Hepatocyte (in vitro differentiated cells): ENCODE data around the gene LRMDA. TPM values are rescaled to one million over a fixed set of nuclear protein-coding genes. Genes with fewer than 3 reads are reported as not detected.

Experiments
- DNase-seq: peaks from one replicate; pipeline ENCODE4 v3.0.0-alpha.2; 2016; ENCODE audit warnings: low spot score
- H2AFZ ChIP-seq: fragments of 200-600 bp; sonication (generic); 2 replicates; pipeline ENCODE4 v1.6.0; 2016; ENCODE audit warnings: antibody characterized with exemption, mild to moderate bottlenecking
- H3K27ac ChIP-seq: fragments of 200-600 bp; sonication (generic); 2 replicates; pipeline ENCODE4 v1.5.1; 2016; ENCODE audit warnings: mild to moderate bottlenecking
- H3K27me3 ChIP-seq: fragments of 200-600 bp; sonication (generic); 2 replicates; pipeline ENCODE4 v1.6.1; 2016
- H3K36me3 ChIP-seq: fragments of 200-600 bp; sonication (generic); replicated peaks from 2 replicates; pipeline ENCODE4 v1.5.1; 2016; ENCODE audit warnings: low read depth; ENCODE audit not compliant: insufficient read depth
- H3K4me1 ChIP-seq: fragments of 200-600 bp; sonication (generic); 2 replicates; pipeline ENCODE4 v1.5.1; 2016; ENCODE audit warnings: mild to moderate bottlenecking, moderate library complexity; ENCODE audit not compliant: insufficient read depth
- H3K4me2 ChIP-seq: fragments of 200-600 bp; sonication (generic); 2 replicates; pipeline ENCODE4 v1.6.0; 2016
- H3K4me3 ChIP-seq: fragments of 200-600 bp; sonication (generic); 2 replicates; pipeline ENCODE4 v1.5.1; 2016; ENCODE audit warnings: mild to moderate bottlenecking
- H3K79me2 ChIP-seq: fragments of 200-600 bp; sonication (generic); 2 replicates; pipeline ENCODE4 v1.6.0; 2017; ENCODE audit warnings: mild to moderate bottlenecking
- H3K9me2 ChIP-seq: fragments of 200-600 bp; sonication (generic); replicated peaks from 2 replicates; pipeline ENCODE4 v1.6.0; 2017; ENCODE audit warnings: mild to moderate bottlenecking; ENCODE audit not compliant: insufficient read depth
- H3K9me3 ChIP-seq: fragments of 200-600 bp; sonication (generic); 2 replicates; pipeline ENCODE4 v1.5.1; 2016; ENCODE audit warnings: low read depth, mild to moderate bottlenecking
- H4K20me1 ChIP-seq: fragments of 200-600 bp; sonication (generic); 2 replicates; pipeline ENCODE4 v1.6.0; 2016; ENCODE audit warnings: mild to moderate bottlenecking; ENCODE audit not compliant: insufficient read depth, poor library complexity, severe bottlenecking
- CTCF ChIP-seq: fragments of 200-600 bp; sonication (generic); IDR thresholded peaks from 2 replicates; pipeline ENCODE4 v1.5.1; 2016; ENCODE audit warnings: antibody characterized with exemption, mild to moderate bottlenecking; ENCODE audit not compliant: poor library complexity
- EZH2 ChIP-seq: fragments of 200-600 bp; sonication (generic); IDR thresholded peaks from 2 replicates; pipeline ENCODE4 v1.6.1; 2016; ENCODE audit warnings: antibody characterized with exemption, mild to moderate bottlenecking, borderline replicate concordance
- EZH2phosphoT487 ChIP-seq: fragments of 200-600 bp; sonication (generic); IDR thresholded peaks from one replicate; pipeline ENCODE4 v1.6.1; 2018; ENCODE audit warnings: antibody characterized with exemption, mild to moderate bottlenecking, low read depth, moderate library complexity; ENCODE audit not compliant: unreplicated experiment, severe bottlenecking
- WGBS: methylation state at CpG from one replicate; pipeline ENCODE4 v1.1.6; 2016; ENCODE audit warnings: low lambda C conversion rate; ENCODE audit errors: missing lambda C conversion rate; 5-methylcytosine and 5-hydroxymethylcytosine counted together
- polyA plus RNA-seq: library from polyadenylated mRNA; unstranded; fragments of >200 nt; fragmentation: Nextera tagmentation; extraction: Ambion mirVana; gene quantifications from 2 replicates; pipeline ENCODE4 v1.2.1, GENCODE V29; 2016
- total RNA-seq: library from RNA; depleted of rRNA; stranded (reverse); fragments of >200 nt; gene quantifications from 2 replicates; pipeline ENCODE4 v1.2.3, GENCODE V29; 2014

Gene LRMDA
- total and polyA plus RNA-seq, 2 experiments from 2014 or later: 5.6 to 15.7 TPM

- H4K20me1 ChIP-seq: no peaks in the 10 kb centered on the region
- H2AFZ ChIP-seq: peak overlapping the region; percentile 16
- H3K27ac ChIP-seq: peak overlapping the region; percentile 53
- H3K9me3 ChIP-seq: no peaks in the 10 kb centered on the region
- no peaks in the 10 kb centered on the region for H3K4me1 ChIP-seq
- H3K79me2 ChIP-seq: no peaks in the 10 kb centered on the region
- DNase-seq: no peak
- H3K9me2 ChIP-seq: no peaks in the 10 kb centered on the region
- H3K36me3 ChIP-seq: no peaks in the 10 kb centered on the region
- TF ChIP-seq EZH2 (no peak), CTCF (no peak), EZH2phosphoT487 (no peak)
- WGBS: 68% methylated on average over 5 of the region's 5 CpGs
- no peak overlapping the region for H3K4me2 ChIP-seq
- H3K4me3 ChIP-seq: no peak overlapping the region
- H3K27me3 ChIP-seq: no peaks in the 10 kb centered on the region
Measured at GRCh38 chr10:76329891-76330575, 898.6 kb downstream of the LRMDA start.

- Histone ChIP-seq H3K79me2 (no peaks in the 10 kb centered on the region), H3K27ac (no peak overlapping the region), H3K4me2 (no peak overlapping the region), H3K4me3 (no peak overlapping the region), H3K27me3 (no peaks in the 10 kb centered on the region), H3K4me1 (peaks cover 15% of the 10 kb centered on the region), H3K36me3 (no peaks in the 10 kb centered on the region), H3K9me3 (no peaks in the 10 kb centered on the region), H3K9me2 (no peaks in the 10 kb centered on the region), H2AFZ (no peak overlapping the region), H4K20me1 (no peaks in the 10 kb centered on the region)
- 55% methylated on average over 4 of the region's 4 CpGs for WGBS
- TF ChIP-seq EZH2 (no peak), CTCF (no peak), EZH2phosphoT487 (no peak)
- DNase-seq: no peak
Measured at GRCh38 chr10:76331742-76332141, 900.3 kb downstream of the LRMDA start.

GRCh38 chr10:76333326-76333725 is 901.9 kb downstream of the LRMDA start:
- Histone ChIP-seq H3K4me2 (no peak overlapping the region), H3K36me3 (no peaks in the 10 kb centered on the region), H3K79me2 (no peaks in the 10 kb centered on the region), H3K4me3 (no peak overlapping the region), H3K9me2 (no peaks in the 10 kb centered on the region), H3K27ac (no peak overlapping the region), H3K9me3 (no peaks in the 10 kb centered on the region), H4K20me1 (no peaks in the 10 kb centered on the region), H3K27me3 (no peaks in the 10 kb centered on the region), H3K4me1 (peaks cover 28% of the 10 kb centered on the region), H2AFZ (no peak overlapping the region)
- WGBS: 97% methylated on average over 2 of the region's 2 CpGs
- no peak for DNase-seq
- no peak for TF ChIP-seq EZH2phosphoT487
- no peak for TF ChIP-seq EZH2
- TF ChIP-seq CTCF: no peak
